ENCODE data around the gene HOXA3.

DNA sequence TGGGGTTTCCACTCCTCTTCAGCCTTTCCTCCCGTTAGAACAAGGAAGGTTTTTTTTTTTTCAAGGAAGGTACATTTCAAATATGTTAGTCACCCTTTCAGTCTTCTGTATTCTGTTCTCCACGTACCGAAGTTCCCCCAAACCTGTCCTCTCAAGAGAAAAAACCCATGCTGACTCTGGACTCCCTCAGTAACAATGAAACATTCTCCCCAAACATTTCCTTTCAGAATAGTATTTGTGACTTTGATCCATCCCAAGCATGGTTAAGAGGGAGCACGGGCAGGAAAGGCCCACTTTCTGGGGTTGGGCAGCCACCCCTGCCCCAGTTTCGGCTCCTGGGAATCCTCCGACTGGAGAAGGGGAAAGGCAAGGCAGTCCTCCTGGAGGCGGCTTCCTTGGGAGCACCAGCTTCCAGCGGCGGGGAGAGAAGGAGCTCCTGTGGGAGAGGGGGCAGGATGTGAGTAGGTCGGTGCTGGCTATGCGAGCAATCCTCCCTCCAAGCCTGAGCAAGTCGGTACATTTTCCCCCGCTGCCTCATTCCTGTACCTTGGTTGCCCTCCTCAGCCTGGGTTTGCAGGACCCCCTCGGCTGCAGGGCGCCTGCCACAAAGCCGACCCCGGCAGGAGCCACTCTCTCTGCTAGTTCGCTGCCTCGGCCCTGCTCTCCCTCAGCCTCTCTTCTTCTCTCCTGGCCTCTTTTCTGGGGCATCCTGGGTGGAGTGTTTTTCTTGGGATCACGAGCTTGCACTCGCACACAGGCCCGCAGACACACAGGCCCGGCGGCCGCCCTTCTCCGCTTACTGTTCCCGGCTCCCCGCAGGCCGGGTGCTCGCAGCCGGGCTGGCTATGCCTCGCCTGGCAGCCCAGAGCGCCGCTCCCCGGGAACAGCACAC, 54.5 kb downstream of the HOXA3 start:
- TF ChIP-seq CTCF (IDR thresholded peaks at IDR 0.05; ENCODE audit: insufficient read depth, low read depth, low read length) = no peak
- no peak for TF ChIP-seq EZH2 (IDR thresholded peaks at IDR 0.05; ENCODE audit: insufficient read depth, low read length)
